Measurements from ENCODE around the gene EIF4B. TPM values are rescaled to one million over a fixed set of nuclear protein-coding genes. Genes with fewer than 3 reads are reported as not detected.

The EIF4B gene
- total RNA-seq, 2 donors from 2014 or later = 596 to 655 TPM

- Histone ChIP-seq H3K36me3 (ENCODE audit: control insufficient read depth, insufficient read depth, low read length) (peaks cover 20% of the 10 kb centered on the region), H3K9me3 (ENCODE audit: control insufficient read depth, low read length) (no peaks in the 10 kb centered on the region), H3K9ac (ENCODE audit: extremely low read depth, low read length, poor library complexity, severe bottlenecking) (no peak overlapping the region), H3K27ac (ENCODE audit: low read depth, low read length) (no peak overlapping the region), H3K27me3 (ENCODE audit: control insufficient read depth, insufficient read depth, low read length, poor library complexity, severe bottlenecking) (no peaks in the 10 kb centered on the region), H3K4me3 (ENCODE audit: low read length) (no peak overlapping the region), H3K4me1 (ENCODE audit: control insufficient read depth, insufficient read depth, low read length) (peaks cover 32% of the 10 kb centered on the region)
- WGBS, 2 experiments (ENCODE audit: insufficient coverage in 1 of 2, insufficient read length in 1 of 2) = 91 to 100% methylated on average over 1 to 11 of the region's 11 CpGs
- peaks cover 10% of the 10 kb centered on the region for H3K27me3 Mint-ChIP-seq (ENCODE audit: insufficient read depth)
- H3K4me1 Mint-ChIP-seq = peaks cover 44% of the 10 kb centered on the region
- H3K27ac Mint-ChIP-seq = no peak overlapping the region
- no peak overlapping the region for H3K4me3 Mint-ChIP-seq
- no peaks in the 10 kb centered on the region for H3K9me3 Mint-ChIP-seq
- H3K36me3 Mint-ChIP-seq (ENCODE audit: low read depth) = peaks cover 5% of the 10 kb centered on the region
- DNase-seq = peak; percentile 49
- no peak for TF ChIP-seq CTCF (conservative IDR thresholded peaks at IDR 0.05)
Measured at GRCh38 chr12:53052419-53053217, 46.4 kb downstream of the EIF4B start.

- Histone ChIP-seq H3K4me1 (ENCODE audit: control insufficient read depth, insufficient read depth, low read length) (peaks cover 25% of the 10 kb centered on the region), H3K27ac (ENCODE audit: low read depth, low read length) (no peak overlapping the region), H3K36me3 (ENCODE audit: control insufficient read depth, insufficient read depth, low read length) (peaks cover 20% of the 10 kb centered on the region), H3K4me3 (ENCODE audit: low read length) (peak overlapping the region; percentile 80), H3K9ac (ENCODE audit: extremely low read depth, low read length, poor library complexity, severe bottlenecking) (peak overlapping the region; percentile 27), H3K27me3 (ENCODE audit: control insufficient read depth, insufficient read depth, low read length, poor library complexity, severe bottlenecking) (no peaks in the 10 kb centered on the region), H3K9me3 (ENCODE audit: control insufficient read depth, low read length) (no peaks in the 10 kb centered on the region)
- WGBS, 2 experiments (ENCODE audit: insufficient coverage in 1 of 2, insufficient read length in 1 of 2) = 38 to 60% methylated on average over 7 to 16 of the region's 16 CpGs
- Mint-ChIP-seq H3K4me3 (peak overlapping the region; percentile 82), H3K9me3 (no peaks in the 10 kb centered on the region), H3K36me3 (ENCODE audit: low read depth) (peaks cover 5% of the 10 kb centered on the region), H3K27ac (peak overlapping the region; percentile 98), H3K4me1 (peaks cover 37% of the 10 kb centered on the region), H3K27me3 (ENCODE audit: insufficient read depth) (peaks cover 15% of the 10 kb centered on the region)
- TF ChIP-seq CTCF (conservative IDR thresholded peaks at IDR 0.05) = peak; percentile 96
- peak; percentile 98 for DNase-seq
Measured at GRCh38 chr12:53053218-53054111, 47.2 kb downstream of the EIF4B start.

- Histone ChIP-seq H3K9me3 (ENCODE audit: control insufficient read depth, low read length) (no peaks in the 10 kb centered on the region), H3K9ac (ENCODE audit: extremely low read depth, low read length, poor library complexity, severe bottlenecking) (peak overlapping the region; percentile 27), H3K27me3 (ENCODE audit: control insufficient read depth, insufficient read depth, low read length, poor library complexity, severe bottlenecking) (no peaks in the 10 kb centered on the region), H3K27ac (ENCODE audit: low read depth, low read length) (no peak overlapping the region), H3K36me3 (ENCODE audit: control insufficient read depth, insufficient read depth, low read length) (peaks cover 20% of the 10 kb centered on the region), H3K4me3 (ENCODE audit: low read length) (peak overlapping the region; percentile 80), H3K4me1 (ENCODE audit: control insufficient read depth, insufficient read depth, low read length) (peaks cover 17% of the 10 kb centered on the region)
- H3K27me3 Mint-ChIP-seq (ENCODE audit: insufficient read depth) = peaks cover 17% of the 10 kb centered on the region
- TF ChIP-seq CTCF (conservative IDR thresholded peaks at IDR 0.05) = no peak
- peaks cover 5% of the 10 kb centered on the region for H3K36me3 Mint-ChIP-seq (ENCODE audit: low read depth)
- H3K4me3 Mint-ChIP-seq = peak overlapping the region; percentile 82
- peaks cover 29% of the 10 kb centered on the region for H3K4me1 Mint-ChIP-seq
- H3K9me3 Mint-ChIP-seq = no peaks in the 10 kb centered on the region
- peak overlapping the region; percentile 98 for H3K27ac Mint-ChIP-seq
- WGBS, 2 experiments (ENCODE audit: insufficient coverage in 1 of 2, insufficient read length in 1 of 2) = 0 to 4% methylated on average over 25 to 45 of the region's 48 CpGs
- peak; percentile 100 for DNase-seq
Measured at GRCh38 chr12:53054112-53054878, 48.0 kb downstream of the EIF4B start.

All from endodermal cell (in vitro differentiated cells).